WTC11 (cell line): ENCODE data around the gene PTPRT. TPM values are rescaled to one million over a fixed set of nuclear protein-coding genes. Genes with fewer than 3 reads are reported as not detected.

Experiments used
- ATAC-seq: fragments of 200-7000 bp; cut with Tn5 transposase; 2 replicates; pipeline ENCODE4 v1.10.0; 2021; ENCODE audit warnings: mild to moderate bottlenecking, moderate library complexity
- CTCF ChIA-PET: fragments of 300-600 bp; sonication (Branson Sonifier 250); formaldehyde crosslinking; loops from one replicate; lab custom pipeline; 2021; ENCODE audit warnings: antibody characterized with exemption; lab: Charles Lee
- POLR2A ChIA-PET: fragments of 350-600 bp; sonication (Branson Sonifier 250); formaldehyde crosslinking; loops from one replicate; lab custom pipeline; 2021; ENCODE audit warnings: antibody characterized with exemption; lab: Charles Lee
- DNase-seq: peaks from one replicate; pipeline ENCODE4 v3.0.0; 2021; ENCODE audit warnings: low spot score
- H3K27ac Mint-ChIP-seq: 2 replicates; pipeline ENCODE4 v1.8.0; 2021; ENCODE audit warnings: mixed read lengths
- H3K27me3 Mint-ChIP-seq: 2 replicates; pipeline ENCODE4 v1.8.0; 2021; ENCODE audit warnings: low read depth, mild to moderate bottlenecking, moderate library complexity, mixed read lengths
- H3K36me3 Mint-ChIP-seq: 2 replicates; pipeline ENCODE4 v1.8.0; 2021; ENCODE audit warnings: mixed read lengths
- H3K4me1 Mint-ChIP-seq: 2 replicates; pipeline ENCODE4 v1.8.0; 2022; ENCODE audit warnings: mixed read lengths
- H3K4me3 Mint-ChIP-seq: 2 replicates; pipeline ENCODE4 v1.8.0; 2021; ENCODE audit warnings: mild to moderate bottlenecking, moderate library complexity, mixed read lengths
- H3K9me3 Mint-ChIP-seq: 2 replicates; pipeline ENCODE4 v1.8.0; 2021; ENCODE audit warnings: mixed read lengths
- ATF1 ChIP-seq: sonication (generic); formaldehyde crosslinking; IDR thresholded peaks from 2 replicates; pipeline ENCODE4 v1.8.1; 2023; ENCODE audit warnings: mild to moderate bottlenecking, moderate library complexity, missing genetic modification reagents
- IRF2 ChIP-seq: sonication (generic); formaldehyde crosslinking; IDR thresholded peaks from 2 replicates; pipeline ENCODE4 v1.8.0; 2022; ENCODE audit warnings: low read depth, missing genetic modification reagents, borderline replicate concordance
- MXD4 ChIP-seq: fragments of 250-450 bp; sonication (Bioruptor Pico); IDR thresholded peaks from 2 replicates; pipeline ENCODE4 v1.8.0; 2021; ENCODE audit warnings: mild to moderate bottlenecking, moderate library complexity, borderline replicate concordance
- NFE2L1 ChIP-seq: sonication (generic); formaldehyde crosslinking; IDR thresholded peaks from 2 replicates; pipeline ENCODE4 v1.8.1; 2023; ENCODE audit warnings: missing genetic modification reagents
- NR2C2 ChIP-seq: sonication (generic); formaldehyde crosslinking; IDR thresholded peaks from 2 replicates; pipeline ENCODE4 v1.8.0; 2022; ENCODE audit warnings: mild to moderate bottlenecking, missing genetic modification reagents
- RELA ChIP-seq: sonication (generic); formaldehyde crosslinking; IDR thresholded peaks from 2 replicates; pipeline ENCODE4 v1.8.1; 2022; ENCODE audit warnings: missing genetic modification reagents, mild to moderate bottlenecking, borderline replicate concordance
- ZNF396 ChIP-seq: fragments of 250-450 bp; sonication (Bioruptor Pico); IDR thresholded peaks from 2 replicates; pipeline ENCODE4 v1.8.0; 2021; ENCODE audit warnings: mild to moderate bottlenecking, moderate library complexity, borderline replicate concordance
- ZNF423 ChIP-seq: fragments of 250-450 bp; sonication (Bioruptor Pico); IDR thresholded peaks from 2 replicates; pipeline ENCODE4 v2.1.2; 2022; ENCODE audit warnings: mild to moderate bottlenecking, moderate library complexity
- total RNA-seq: library from RNA; stranded (reverse); gene quantifications from 3 replicates; pipeline ENCODE4 v1.2.3, GENCODE V29; 2021
- TF ChIP-seq, protein P1 (sequence below): fragments of 250-450 bp; sonication (Bioruptor Pico); conservative IDR thresholded peaks from 2 replicates; pipeline ENCODE4 v1.9.0; 2021; ENCODE audit warnings: mild to moderate bottlenecking
- TF ChIP-seq, protein P2 (sequence below): sonication (generic); formaldehyde crosslinking; conservative IDR thresholded peaks from 2 replicates; pipeline ENCODE4 v1.8.1; 2023; ENCODE audit warnings: mild to moderate bottlenecking, low read depth, missing genetic modification reagents, moderate library complexity
- TF ChIP-seq, protein P3 (sequence below): sonication (generic); formaldehyde crosslinking; conservative IDR thresholded peaks from 2 replicates; pipeline ENCODE4 v1.8.1; 2022; ENCODE audit warnings: mild to moderate bottlenecking, missing genetic modification reagents
- TF ChIP-seq, protein P4 (sequence below): sonication (generic); formaldehyde crosslinking; IDR thresholded peaks from 2 replicates; pipeline ENCODE4 v1.8.1; 2022; ENCODE audit warnings: missing genetic modification reagents, borderline replicate concordance
- TF ChIP-seq, protein P5 (sequence below): sonication (generic); formaldehyde crosslinking; IDR thresholded peaks from 2 replicates; pipeline ENCODE4 v1.8.0; 2022; ENCODE audit warnings: mild to moderate bottlenecking, missing genetic modification reagents
- TF ChIP-seq, protein P6 (sequence below): sonication (generic); formaldehyde crosslinking; IDR thresholded peaks from 2 replicates; pipeline ENCODE4 v1.8.0; 2022; ENCODE audit warnings: missing genetic modification reagents

PTPRT gene
- total RNA-seq, 1 experiment from 2014 or later: 1.1 TPM

DNA sequence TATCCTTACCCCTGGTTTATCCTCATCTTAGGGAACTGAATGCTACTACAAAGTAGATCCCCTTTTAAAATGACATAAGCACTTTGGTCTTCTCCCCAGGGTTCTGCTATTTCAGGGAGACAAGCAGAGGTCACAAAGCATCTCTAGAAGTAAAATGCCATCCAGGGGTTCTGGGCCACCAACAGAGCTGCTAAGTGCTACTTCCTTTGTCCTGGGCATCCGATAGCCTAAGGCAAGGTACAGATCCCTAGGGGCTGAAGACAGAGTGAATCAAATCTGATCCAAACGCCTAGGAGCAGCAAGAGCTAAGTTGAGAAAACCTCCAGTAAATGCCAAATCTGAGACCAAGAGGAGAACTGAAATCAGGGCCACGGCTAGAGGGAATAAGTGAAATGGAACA lies 161.2 kb downstream of the PTPRT start:
- H3K27me3 Mint-ChIP-seq: peaks cover 38% of the 10 kb centered on the region

DNA sequence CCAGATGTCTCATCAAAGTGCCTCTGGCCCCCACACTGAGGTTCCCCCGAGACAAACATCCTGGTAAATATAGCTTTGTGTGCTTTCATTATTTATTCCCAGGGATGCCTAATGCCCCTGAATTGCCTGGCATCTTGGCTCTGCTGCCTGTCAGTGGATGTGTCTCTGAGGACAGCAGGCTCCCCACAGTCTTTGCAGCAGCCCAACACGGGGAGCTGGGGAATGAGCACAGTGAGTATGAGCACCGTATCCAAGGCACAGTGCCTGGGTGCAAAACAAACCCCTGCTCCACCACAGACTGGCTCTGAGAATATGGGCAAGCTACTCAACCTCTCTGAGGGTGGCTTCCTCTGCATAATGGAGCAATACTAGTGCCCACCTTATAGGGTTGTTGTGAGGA lies 165.9 kb downstream of the PTPRT start:
- H3K9me3 Mint-ChIP-seq: no peaks in the 10 kb centered on the region; the same call in 1 of the 2 replicates
- TF ChIP-seq, protein P1, sequence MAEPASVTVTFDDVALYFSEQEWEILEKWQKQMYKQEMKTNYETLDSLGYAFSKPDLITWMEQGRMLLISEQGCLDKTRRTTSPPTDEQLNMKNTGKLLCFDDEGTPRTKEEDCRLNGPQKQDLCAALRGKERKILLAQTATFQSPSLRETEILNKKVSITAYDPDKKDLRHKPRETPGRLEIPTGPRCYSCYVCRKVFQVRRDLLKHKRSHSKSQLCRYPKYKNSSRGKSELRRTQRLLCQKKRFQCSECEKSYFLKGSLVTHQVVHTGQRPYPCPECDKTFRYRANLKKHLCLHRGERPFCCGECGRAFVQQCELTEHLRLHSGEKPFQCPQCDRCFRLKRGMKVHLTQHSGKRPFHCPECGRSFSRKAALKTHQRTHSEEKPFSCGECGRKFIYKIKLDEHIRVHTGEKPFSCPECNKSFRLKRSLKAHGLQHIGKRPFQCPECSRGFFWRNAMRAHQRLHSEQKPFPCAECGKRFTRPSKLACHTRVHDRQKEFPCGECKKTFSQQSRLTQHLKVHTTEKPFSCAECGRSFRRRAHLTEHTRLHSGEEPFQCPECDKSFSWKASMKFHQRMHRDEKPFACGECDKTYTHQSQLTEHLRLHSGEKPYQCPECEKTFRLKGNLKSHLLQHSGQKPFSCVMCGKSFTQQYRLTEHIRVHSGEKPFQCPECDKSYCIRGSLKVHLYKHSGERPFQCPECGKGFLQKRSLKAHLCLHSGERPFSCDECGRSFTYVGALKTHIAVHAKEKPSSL (CRISPR knock-in tag): no peak
- TF ChIP-seq NR2C2 (no peak), ATF1 (CRISPR knock-in tag) (no peak), NFE2L1 (CRISPR knock-in tag) (no peak), ZNF423 (CRISPR knock-in tag) (no peak), IRF2 (CRISPR knock-in tag) (no peak), ZNF396 (CRISPR knock-in tag) (no peak), RELA (CRISPR knock-in tag) (no peak)
- TF ChIP-seq, protein P2, sequence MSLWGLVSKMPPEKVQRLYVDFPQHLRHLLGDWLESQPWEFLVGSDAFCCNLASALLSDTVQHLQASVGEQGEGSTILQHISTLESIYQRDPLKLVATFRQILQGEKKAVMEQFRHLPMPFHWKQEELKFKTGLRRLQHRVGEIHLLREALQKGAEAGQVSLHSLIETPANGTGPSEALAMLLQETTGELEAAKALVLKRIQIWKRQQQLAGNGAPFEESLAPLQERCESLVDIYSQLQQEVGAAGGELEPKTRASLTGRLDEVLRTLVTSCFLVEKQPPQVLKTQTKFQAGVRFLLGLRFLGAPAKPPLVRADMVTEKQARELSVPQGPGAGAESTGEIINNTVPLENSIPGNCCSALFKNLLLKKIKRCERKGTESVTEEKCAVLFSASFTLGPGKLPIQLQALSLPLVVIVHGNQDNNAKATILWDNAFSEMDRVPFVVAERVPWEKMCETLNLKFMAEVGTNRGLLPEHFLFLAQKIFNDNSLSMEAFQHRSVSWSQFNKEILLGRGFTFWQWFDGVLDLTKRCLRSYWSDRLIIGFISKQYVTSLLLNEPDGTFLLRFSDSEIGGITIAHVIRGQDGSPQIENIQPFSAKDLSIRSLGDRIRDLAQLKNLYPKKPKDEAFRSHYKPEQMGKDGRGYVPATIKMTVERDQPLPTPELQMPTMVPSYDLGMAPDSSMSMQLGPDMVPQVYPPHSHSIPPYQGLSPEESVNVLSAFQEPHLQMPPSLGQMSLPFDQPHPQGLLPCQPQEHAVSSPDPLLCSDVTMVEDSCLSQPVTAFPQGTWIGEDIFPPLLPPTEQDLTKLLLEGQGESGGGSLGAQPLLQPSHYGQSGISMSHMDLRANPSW (CRISPR knock-in tag): no peak
- TF ChIP-seq, protein P3, sequence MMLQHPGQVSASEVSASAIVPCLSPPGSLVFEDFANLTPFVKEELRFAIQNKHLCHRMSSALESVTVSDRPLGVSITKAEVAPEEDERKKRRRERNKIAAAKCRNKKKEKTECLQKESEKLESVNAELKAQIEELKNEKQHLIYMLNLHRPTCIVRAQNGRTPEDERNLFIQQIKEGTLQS (CRISPR knock-in tag): no peak
- TF ChIP-seq, protein P4, sequence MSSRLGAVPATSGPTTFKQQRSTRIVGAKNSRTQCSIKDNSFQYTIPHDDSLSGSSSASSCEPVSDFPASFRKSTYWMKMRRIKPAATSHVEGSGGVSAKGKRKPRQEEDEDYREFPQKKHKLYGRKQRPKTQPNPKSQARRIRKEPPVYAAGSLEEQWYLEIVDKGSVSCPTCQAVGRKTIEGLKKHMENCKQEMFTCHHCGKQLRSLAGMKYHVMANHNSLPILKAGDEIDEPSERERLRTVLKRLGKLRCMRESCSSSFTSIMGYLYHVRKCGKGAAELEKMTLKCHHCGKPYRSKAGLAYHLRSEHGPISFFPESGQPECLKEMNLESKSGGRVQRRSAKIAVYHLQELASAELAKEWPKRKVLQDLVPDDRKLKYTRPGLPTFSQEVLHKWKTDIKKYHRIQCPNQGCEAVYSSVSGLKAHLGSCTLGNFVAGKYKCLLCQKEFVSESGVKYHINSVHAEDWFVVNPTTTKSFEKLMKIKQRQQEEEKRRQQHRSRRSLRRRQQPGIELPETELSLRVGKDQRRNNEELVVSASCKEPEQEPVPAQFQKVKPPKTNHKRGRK (CRISPR knock-in tag): no peak
- TF ChIP-seq, protein P5, sequence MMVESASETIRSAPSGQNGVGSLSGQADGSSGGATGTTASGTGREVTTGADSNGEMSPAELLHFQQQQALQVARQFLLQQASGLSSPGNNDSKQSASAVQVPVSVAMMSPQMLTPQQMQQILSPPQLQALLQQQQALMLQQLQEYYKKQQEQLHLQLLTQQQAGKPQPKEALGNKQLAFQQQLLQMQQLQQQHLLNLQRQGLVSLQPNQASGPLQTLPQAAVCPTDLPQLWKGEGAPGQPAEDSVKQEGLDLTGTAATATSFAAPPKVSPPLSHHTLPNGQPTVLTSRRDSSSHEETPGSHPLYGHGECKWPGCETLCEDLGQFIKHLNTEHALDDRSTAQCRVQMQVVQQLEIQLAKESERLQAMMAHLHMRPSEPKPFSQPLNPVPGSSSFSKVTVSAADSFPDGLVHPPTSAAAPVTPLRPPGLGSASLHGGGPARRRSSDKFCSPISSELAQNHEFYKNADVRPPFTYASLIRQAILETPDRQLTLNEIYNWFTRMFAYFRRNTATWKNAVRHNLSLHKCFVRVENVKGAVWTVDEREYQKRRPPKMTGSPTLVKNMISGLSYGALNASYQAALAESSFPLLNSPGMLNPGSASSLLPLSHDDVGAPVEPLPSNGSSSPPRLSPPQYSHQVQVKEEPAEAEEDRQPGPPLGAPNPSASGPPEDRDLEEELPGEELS: no peak
- TF ChIP-seq, all 79 proteins: peak for 0
- Mint-ChIP-seq H3K27ac (no peak overlapping the region), H3K4me3 (no peak overlapping the region), H3K4me1 (peaks cover 8% of the 10 kb centered on the region), H3K36me3 (no peaks in the 10 kb centered on the region), H3K27me3 (peaks cover 16% of the 10 kb centered on the region)
- ATAC-seq: no peak
- POLR2A ChIA-PET: no interaction called here
- DNase-seq: no peak
- CTCF ChIA-PET: no interaction called here

More for the DNA sequence above, 161.2 kb downstream of the PTPRT start:
- no peak overlapping the region for H3K27ac Mint-ChIP-seq
- peaks cover 9% of the 10 kb centered on the region; the same call in 1 of the 2 replicates for H3K9me3 Mint-ChIP-seq
- no peak overlapping the region for H3K4me3 Mint-ChIP-seq
- ChIA-PET CTCF (no interaction called here), POLR2A (no interaction called here)
- H3K36me3 Mint-ChIP-seq: no peaks in the 10 kb centered on the region
- DNase-seq (no peak), ATAC-seq (peak; percentile 34)
- no peak for TF ChIP-seq MXD4 (CRISPR knock-in tag)
- TF ChIP-seq ZNF423 (CRISPR knock-in tag): peak; percentile 75
- TF ChIP-seq, protein P6, sequence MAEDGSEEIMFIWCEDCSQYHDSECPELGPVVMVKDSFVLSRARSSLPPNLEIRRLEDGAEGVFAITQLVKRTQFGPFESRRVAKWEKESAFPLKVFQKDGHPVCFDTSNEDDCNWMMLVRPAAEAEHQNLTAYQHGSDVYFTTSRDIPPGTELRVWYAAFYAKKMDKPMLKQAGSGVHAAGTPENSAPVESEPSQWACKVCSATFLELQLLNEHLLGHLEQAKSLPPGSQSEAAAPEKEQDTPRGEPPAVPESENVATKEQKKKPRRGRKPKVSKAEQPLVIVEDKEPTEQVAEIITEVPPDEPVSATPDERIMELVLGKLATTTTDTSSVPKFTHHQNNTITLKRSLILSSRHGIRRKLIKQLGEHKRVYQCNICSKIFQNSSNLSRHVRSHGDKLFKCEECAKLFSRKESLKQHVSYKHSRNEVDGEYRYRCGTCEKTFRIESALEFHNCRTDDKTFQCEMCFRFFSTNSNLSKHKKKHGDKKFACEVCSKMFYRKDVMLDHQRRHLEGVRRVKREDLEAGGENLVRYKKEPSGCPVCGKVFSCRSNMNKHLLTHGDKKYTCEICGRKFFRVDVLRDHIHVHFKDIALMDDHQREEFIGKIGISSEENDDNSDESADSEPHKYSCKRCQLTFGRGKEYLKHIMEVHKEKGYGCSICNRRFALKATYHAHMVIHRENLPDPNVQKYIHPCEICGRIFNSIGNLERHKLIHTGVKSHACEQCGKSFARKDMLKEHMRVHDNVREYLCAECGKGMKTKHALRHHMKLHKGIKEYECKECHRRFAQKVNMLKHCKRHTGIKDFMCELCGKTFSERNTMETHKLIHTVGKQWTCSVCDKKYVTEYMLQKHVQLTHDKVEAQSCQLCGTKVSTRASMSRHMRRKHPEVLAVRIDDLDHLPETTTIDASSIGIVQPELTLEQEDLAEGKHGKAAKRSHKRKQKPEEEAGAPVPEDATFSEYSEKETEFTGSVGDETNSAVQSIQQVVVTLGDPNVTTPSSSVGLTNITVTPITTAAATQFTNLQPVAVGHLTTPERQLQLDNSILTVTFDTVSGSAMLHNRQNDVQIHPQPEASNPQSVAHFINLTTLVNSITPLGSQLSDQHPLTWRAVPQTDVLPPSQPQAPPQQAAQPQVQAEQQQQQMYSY (CRISPR knock-in tag): peak; percentile 64; the same call in 1 of the 2 replicates
- H3K4me1 Mint-ChIP-seq: peaks cover 23% of the 10 kb centered on the region
